OCI-LY1 (cell line): ENCODE data around the gene SCFD1.

Experiments used
- CTCF ChIP-seq: fragments of 200-600 bp; sonication (generic), shearing (Covaris generic); IDR thresholded peaks from 2 replicates; pipeline ENCODE4 v1.5.1; 2017; ENCODE audit warnings: mild to moderate bottlenecking, antibody characterized with exemption, low read length, moderate library complexity, mixed read lengths
- EZH2 ChIP-seq: fragments of 200-600 bp; sonication (generic), shearing (Covaris generic); IDR thresholded peaks from 2 replicates; pipeline ENCODE4 v1.8.0; 2017; ENCODE audit warnings: borderline replicate concordance, mixed run types, mild to moderate bottlenecking, antibody characterized with exemption, low read length, moderate library complexity, mixed read lengths

GRCh38 chr14:30768791-30769190 is 146.7 kb downstream of the SCFD1 start:
- TF ChIP-seq CTCF (no peak), EZH2 (no peak)
